Neural cell (in vitro differentiated cells): ENCODE results near the gene DOP1B. TPM values are rescaled to one million over a fixed set of nuclear protein-coding genes. Genes with fewer than 3 reads are reported as not detected.
"Not testable (repeated sequence)": the region's sequence is repeated elsewhere in the genome, so short reads cannot be mapped to it uniquely, and the experiment has no call there.

ENCODE experiments used
- H2AFZ ChIP-seq: fragments of 200-600, 300-800 bp; sonication (generic), shearing (Covaris generic); 2 replicates; pipeline ENCODE4 v1.6.0; 2014; ENCODE audit warnings: low read depth, mild to moderate bottlenecking, antibody characterized with exemption, low read length, moderate library complexity
- H3F3A ChIP-seq: fragments of 200-600 bp; shearing (Covaris generic); 2 replicates; pipeline ENCODE4 v1.6.1; 2016; ENCODE audit warnings: mild to moderate bottlenecking, moderate library complexity, mixed read lengths, antibody characterized with exemption, low read length; ENCODE audit not compliant: insufficient read depth, poor library complexity, severe bottlenecking
- H3K27ac ChIP-seq: fragments of 200-600, 300-800 bp; sonication (generic), shearing (Covaris generic); 2 replicates; pipeline ENCODE4 v1.5.1; 2014; ENCODE audit warnings: mild to moderate bottlenecking, low read length, moderate library complexity
- H3K27me3 ChIP-seq: fragments of 300-800, 200-600 bp; sonication (generic), shearing (Covaris generic); 2 replicates; pipeline ENCODE4 v1.6.0; 2014; ENCODE audit warnings: mild to moderate bottlenecking, low read depth, low read length, moderate library complexity; ENCODE audit not compliant: insufficient read depth
- H3K36me3 ChIP-seq: fragments of 300-800, 200-600 bp; sonication (generic), shearing (Covaris generic); 2 replicates; pipeline ENCODE4 v1.5.1; 2014; ENCODE audit warnings: mild to moderate bottlenecking, antibody characterized with exemption, low read length, moderate library complexity; ENCODE audit not compliant: insufficient read depth
- H3K4me2 ChIP-seq: fragments of 300-800, 200-600 bp; sonication (generic), shearing (Covaris generic); 2 replicates; pipeline ENCODE4 v1.6.0; 2014; ENCODE audit warnings: mild to moderate bottlenecking, low read length
- H3K4me3 ChIP-seq: fragments of 300-800, 200-600 bp; sonication (generic), shearing (Covaris generic); 2 replicates; pipeline ENCODE4 v1.5.1; 2014; ENCODE audit warnings: mild to moderate bottlenecking, low read length, moderate library complexity
- H3K79me2 ChIP-seq: fragments of 200-600 bp; shearing (Covaris generic); replicated peaks from 2 replicates; pipeline ENCODE4 v1.6.0; 2014; ENCODE audit warnings: mild to moderate bottlenecking, low read length, moderate library complexity; ENCODE audit not compliant: insufficient read depth
- H3K9ac ChIP-seq: fragments of 300-800, 200-600 bp; sonication (generic), shearing (Covaris generic); 2 replicates; pipeline ENCODE4 v1.6.1; 2016; ENCODE audit warnings: mild to moderate bottlenecking, low read length, mixed read lengths
- H3K9me2 ChIP-seq: fragments of 200-600 bp; shearing (Covaris generic); 2 replicates; pipeline ENCODE4 v1.6.1; 2016; ENCODE audit warnings: mild to moderate bottlenecking, low read length, mixed read lengths; ENCODE audit not compliant: insufficient read depth
- H3K9me3 ChIP-seq: fragments of 200-600, 300-800 bp; sonication (generic), shearing (Covaris generic); 2 replicates; pipeline ENCODE4 v1.6.1; 2016; ENCODE audit warnings: mild to moderate bottlenecking, mixed run types, low read length, moderate library complexity, mixed read lengths
- H4K20me1 ChIP-seq: fragments of 200-600 bp; shearing (Covaris generic); 2 replicates; pipeline ENCODE4 v1.6.1; 2016; ENCODE audit warnings: mild to moderate bottlenecking, mixed run types; ENCODE audit not compliant: insufficient read depth
- CTCF ChIP-seq: fragments of 450-650 bp; IDR thresholded peaks from 2 replicates; pipeline ENCODE4 v1.5.1; 2014; ENCODE audit warnings: antibody characterized with exemption, mild to moderate bottlenecking, moderate library complexity; ENCODE audit not compliant: poor library complexity, severe bottlenecking
- EP300 ChIP-seq: fragments of 450-650 bp; conservative IDR thresholded peaks from 2 replicates; pipeline ENCODE4 v1.6.1; 2014; ENCODE audit warnings: antibody characterized with exemption, mild to moderate bottlenecking, moderate library complexity; ENCODE audit not compliant: poor library complexity, severe bottlenecking
- EZH2 ChIP-seq: fragments of 200-600, 300-800 bp; shearing (Covaris generic), sonication (generic); IDR thresholded peaks from 2 replicates; pipeline ENCODE4 v1.6.1; 2014; ENCODE audit warnings: antibody characterized with exemption, low read length, borderline replicate concordance, mild to moderate bottlenecking; ENCODE audit not compliant: insufficient read depth, poor library complexity, severe bottlenecking
- MXI1 ChIP-seq: fragments of 450-650 bp; conservative IDR thresholded peaks from 2 replicates; pipeline ENCODE4 v1.6.1; 2014; ENCODE audit warnings: antibody characterized with exemption, mild to moderate bottlenecking; ENCODE audit not compliant: poor library complexity, severe bottlenecking
- POLR2AphosphoS5 ChIP-seq: IDR thresholded peaks from 2 replicates; pipeline ENCODE4 v1.6.1; 2012
- RAD21 ChIP-seq: fragments of 450-650 bp; conservative IDR thresholded peaks from 2 replicates; pipeline ENCODE4 v1.6.1; 2014; ENCODE audit warnings: antibody characterized with exemption, mild to moderate bottlenecking, moderate library complexity
- REST ChIP-seq: IDR thresholded peaks from 2 replicates; pipeline ENCODE4 v1.6.1; 2012; ENCODE audit warnings: borderline replicate concordance
- SMC3 ChIP-seq: fragments of 450-650 bp; conservative IDR thresholded peaks from 2 replicates; pipeline ENCODE4 v1.6.1; 2014; ENCODE audit warnings: antibody characterized with exemption, mild to moderate bottlenecking, moderate library complexity; ENCODE audit not compliant: poor library complexity
- TAF1 ChIP-seq: IDR thresholded peaks from 2 replicates; pipeline ENCODE4 v1.6.1; 2012; ENCODE audit warnings: low read depth
- polyA plus RNA-seq: library from polyadenylated mRNA; depleted of rRNA; stranded (reverse); fragments of >200 nt; gene quantifications from 2 replicates; pipeline ENCODE4 v1.2.3, GENCODE V29; 2014

Gene DOP1B
- polyA plus RNA-seq, 1 donor from 2014 or later = 14.0 TPM

GRCh38 chr21:36129219-36129618 is 27.4 kb upstream of the DOP1B start:
- peaks cover 31% of the 10 kb centered on the region for H3K27me3 ChIP-seq
- no peaks in the 10 kb centered on the region for H3K36me3 ChIP-seq
- H3K27ac ChIP-seq = no peak overlapping the region
- H3K9ac ChIP-seq = no peak overlapping the region
- H2AFZ ChIP-seq = no peak overlapping the region
- TF ChIP-seq EZH2 (no peak), TAF1 (no peak), MXI1 (no peak), RAD21 (no peak), CTCF (no peak)
- H3K4me3 ChIP-seq = no peak overlapping the region
- no peaks in the 10 kb centered on the region for H3K9me3 ChIP-seq
- no peaks in the 10 kb centered on the region for H4K20me1 ChIP-seq
- no peaks in the 10 kb centered on the region for H3K79me2 ChIP-seq
- H3K9me2 ChIP-seq = no peaks in the 10 kb centered on the region
- no peaks in the 10 kb centered on the region for H3F3A ChIP-seq
- no peak overlapping the region for H3K4me2 ChIP-seq

GRCh38 chr21:36130414-36130762 is 26.2 kb upstream of the DOP1B start:
- not testable (repeated sequence) for H3K27ac ChIP-seq, H3K4me2 ChIP-seq, H2AFZ ChIP-seq, H3K9me3 ChIP-seq, H3K79me2 ChIP-seq, H3F3A ChIP-seq, H3K4me3 ChIP-seq, H3K36me3 ChIP-seq, H4K20me1 ChIP-seq, H3K9ac ChIP-seq, H3K9me2 ChIP-seq
- H3K27me3 ChIP-seq = peaks cover 42% of the 10 kb centered on the region

GRCh38 chr21:36130839-36131238 is 25.8 kb upstream of the DOP1B start:
- not testable (repeated sequence) for H2AFZ ChIP-seq, H3F3A ChIP-seq, H3K9ac ChIP-seq, H3K27ac ChIP-seq, H3K4me2 ChIP-seq, H3K36me3 ChIP-seq, H3K4me3 ChIP-seq, H4K20me1 ChIP-seq, H3K9me3 ChIP-seq, H3K79me2 ChIP-seq, H3K9me2 ChIP-seq
- peaks cover 47% of the 10 kb centered on the region for H3K27me3 ChIP-seq

GRCh38 chr21:36132696-36133095 is 23.9 kb upstream of the DOP1B start:
- Histone ChIP-seq H3K4me3 (no peak overlapping the region), H3K9me3 (no peaks in the 10 kb centered on the region), H3K27ac (no peak overlapping the region), H3K36me3 (no peaks in the 10 kb centered on the region), H3K4me2 (no peak overlapping the region), H3K79me2 (no peaks in the 10 kb centered on the region), H2AFZ (no peak overlapping the region), H3K9ac (no peak overlapping the region), H3K27me3 (peaks cover 65% of the 10 kb centered on the region), H4K20me1 (no peaks in the 10 kb centered on the region), H3F3A (no peaks in the 10 kb centered on the region), H3K9me2 (no peaks in the 10 kb centered on the region)
- TF ChIP-seq EP300 (no peak), EZH2 (no peak), RAD21 (no peak), MXI1 (no peak), CTCF (no peak), TAF1 (no peak), POLR2AphosphoS5 (no peak), SMC3 (no peak), REST (no peak)
